ENCODE data around the gene SLC7A7. TPM values are rescaled to one million over a fixed set of nuclear protein-coding genes. Genes with fewer than 3 reads are reported as not detected.

The SLC7A7 gene
- total RNA-seq = 100 to 1,000 TPM in 1 of 4 donors, 10 to 100 TPM in 3; 11.7 to 136 (median 44.0) TPM

DNA sequence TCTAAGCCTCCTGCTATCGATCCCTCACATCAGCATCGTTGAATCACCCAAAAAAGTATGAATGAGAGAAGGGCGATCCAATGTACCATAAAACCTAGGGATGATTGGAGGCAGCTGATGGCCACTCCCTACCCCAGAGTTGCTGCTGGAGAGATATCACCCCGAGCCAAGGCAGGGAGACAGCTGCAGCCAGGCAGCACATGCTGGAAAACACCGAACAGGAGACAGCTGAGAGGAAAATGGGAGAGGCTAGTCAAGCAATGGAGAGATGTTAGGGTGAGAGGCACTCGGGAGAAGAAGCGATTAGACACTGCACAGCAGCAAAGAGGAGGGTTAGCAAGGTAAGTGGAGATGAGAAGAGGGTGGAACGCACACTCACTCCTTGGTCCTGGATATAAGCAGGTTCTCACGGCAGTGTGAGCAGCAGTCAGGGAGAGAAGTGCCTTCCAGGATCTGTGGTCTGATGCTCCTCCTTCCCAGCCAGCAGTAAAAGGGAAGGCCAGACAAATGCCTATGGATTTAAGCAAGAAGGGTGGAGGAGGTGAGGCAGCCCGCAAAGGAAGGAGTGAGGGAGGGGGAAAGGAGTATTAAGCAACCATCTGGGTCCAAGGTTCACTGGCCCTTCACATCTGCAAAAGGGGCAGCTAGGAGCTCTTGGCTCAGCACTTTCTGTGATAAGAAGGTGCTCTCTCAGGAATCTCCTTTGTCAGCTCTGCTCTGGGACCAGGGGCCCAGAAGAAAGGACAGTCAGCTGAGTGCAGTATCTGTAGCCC is at the start of gene SLC7A7:
TSS of gene SLC7A7 (minus strand) at position 495 of the 773 bp plus-strand sequence. CDS start 2,037 bp downstream, outside the sequence.
- TF ChIP-seq, protein P1, sequence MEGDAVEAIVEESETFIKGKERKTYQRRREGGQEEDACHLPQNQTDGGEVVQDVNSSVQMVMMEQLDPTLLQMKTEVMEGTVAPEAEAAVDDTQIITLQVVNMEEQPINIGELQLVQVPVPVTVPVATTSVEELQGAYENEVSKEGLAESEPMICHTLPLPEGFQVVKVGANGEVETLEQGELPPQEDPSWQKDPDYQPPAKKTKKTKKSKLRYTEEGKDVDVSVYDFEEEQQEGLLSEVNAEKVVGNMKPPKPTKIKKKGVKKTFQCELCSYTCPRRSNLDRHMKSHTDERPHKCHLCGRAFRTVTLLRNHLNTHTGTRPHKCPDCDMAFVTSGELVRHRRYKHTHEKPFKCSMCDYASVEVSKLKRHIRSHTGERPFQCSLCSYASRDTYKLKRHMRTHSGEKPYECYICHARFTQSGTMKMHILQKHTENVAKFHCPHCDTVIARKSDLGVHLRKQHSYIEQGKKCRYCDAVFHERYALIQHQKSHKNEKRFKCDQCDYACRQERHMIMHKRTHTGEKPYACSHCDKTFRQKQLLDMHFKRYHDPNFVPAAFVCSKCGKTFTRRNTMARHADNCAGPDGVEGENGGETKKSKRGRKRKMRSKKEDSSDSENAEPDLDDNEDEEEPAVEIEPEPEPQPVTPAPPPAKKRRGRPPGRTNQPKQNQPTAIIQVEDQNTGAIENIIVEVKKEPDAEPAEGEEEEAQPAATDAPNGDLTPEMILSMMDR (IDR thresholded peaks at IDR 0.05; ENCODE audit: low read depth) = no peak

DNA sequence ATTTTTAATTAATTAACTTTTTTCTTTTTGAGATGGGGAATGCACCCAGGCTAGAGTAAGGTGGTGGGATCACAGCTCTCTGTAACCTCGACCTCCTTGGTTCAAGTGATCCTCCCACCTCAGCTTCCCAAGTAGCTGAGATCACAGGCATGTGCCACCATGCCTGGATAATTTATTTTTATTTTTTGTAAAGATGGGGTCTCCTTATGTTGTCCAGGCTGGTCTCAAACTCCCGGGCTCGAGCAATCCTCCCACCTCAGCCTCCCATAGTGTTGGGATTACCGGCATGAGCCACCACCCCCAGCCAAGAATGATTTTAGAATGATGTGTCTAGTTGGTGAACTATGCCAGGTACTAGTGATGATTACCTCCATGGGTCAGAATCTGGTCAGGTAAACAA is 49.7 kb upstream of the SLC7A7 start:
- TF ChIP-seq, protein P1 (IDR thresholded peaks at IDR 0.05; ENCODE audit: low read depth) = no peak

DNA sequence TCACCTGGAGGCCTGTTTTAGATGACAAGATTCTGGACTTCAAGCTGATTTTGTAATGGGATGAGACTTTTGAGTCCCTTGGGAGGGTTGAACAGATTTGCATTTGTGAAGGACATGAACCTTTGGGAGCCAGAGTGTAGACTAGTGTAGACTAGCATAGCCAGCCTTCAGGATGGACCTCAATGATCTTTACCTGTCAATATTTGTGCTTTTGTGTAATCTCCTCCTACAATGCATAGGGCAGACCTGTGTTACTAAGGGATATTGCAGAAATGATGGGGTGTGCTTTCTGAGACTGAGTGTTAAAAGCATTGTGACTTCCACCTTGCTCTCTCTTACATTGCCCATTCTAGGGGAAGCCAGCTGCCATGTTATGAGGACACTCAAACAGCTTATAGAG is 46.4 kb upstream of the SLC7A7 start:
- TF ChIP-seq, protein P1 (IDR thresholded peaks at IDR 0.05; ENCODE audit: low read depth) = no peak

DNA sequence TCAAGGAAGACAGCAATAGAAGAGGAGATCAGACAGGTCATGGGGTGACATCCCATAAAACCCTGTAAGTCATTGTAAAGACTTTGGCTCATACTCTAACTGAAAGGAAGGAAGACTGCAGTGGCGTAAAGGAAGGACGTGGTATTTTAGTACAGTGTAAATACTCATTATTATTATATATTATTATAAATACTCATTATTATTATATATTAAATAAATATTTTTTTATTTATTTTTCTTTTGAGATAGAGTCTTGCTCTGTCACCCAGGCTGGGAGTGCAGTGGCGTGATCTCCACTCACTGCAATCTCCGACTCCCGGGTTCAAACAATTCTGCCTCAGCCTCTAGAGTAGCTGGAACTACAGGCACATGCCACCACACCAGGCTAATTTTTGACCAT is 41.2 kb upstream of the SLC7A7 start:
- TF ChIP-seq, protein P1 (IDR thresholded peaks at IDR 0.05; ENCODE audit: low read depth) = no peak

DNA sequence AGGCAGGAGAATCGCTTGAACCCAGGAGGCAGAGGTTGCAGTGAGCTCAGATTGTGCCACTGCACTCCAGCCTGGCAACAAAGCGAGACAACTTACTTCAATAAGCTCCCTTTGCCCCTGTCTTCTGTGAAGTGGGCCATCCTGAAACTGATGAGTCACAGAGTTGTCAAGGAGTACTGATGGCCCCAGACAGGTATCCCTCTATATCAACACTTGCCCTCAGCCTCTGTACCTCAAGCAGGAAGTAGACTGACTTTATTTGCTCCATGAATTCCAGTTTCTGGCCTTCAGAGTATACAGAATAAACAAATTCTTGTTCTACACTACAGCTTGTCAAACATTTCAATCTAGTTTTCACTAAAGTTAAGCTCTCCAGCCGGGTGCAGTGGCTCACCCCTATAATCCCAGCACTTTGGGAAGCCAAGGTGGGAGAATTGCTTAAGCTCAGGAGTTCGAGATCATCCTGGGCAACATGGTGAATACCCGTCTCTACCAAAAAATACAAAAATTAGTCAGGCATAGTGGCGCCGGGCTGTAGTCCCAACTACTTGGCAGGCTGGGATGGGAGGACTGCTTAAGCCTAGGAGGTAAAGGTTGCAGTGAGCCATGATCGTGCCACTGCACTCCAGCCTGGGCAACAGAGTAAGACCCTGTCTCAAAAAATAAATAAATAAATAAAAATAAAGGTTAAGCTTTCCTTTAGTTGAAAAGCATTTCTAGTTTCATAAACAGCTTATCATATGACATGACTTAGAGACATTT is 39.9 kb upstream of the SLC7A7 start:
- TF ChIP-seq, protein P1 (IDR thresholded peaks at IDR 0.05; ENCODE audit: low read depth) = no peak

DNA sequence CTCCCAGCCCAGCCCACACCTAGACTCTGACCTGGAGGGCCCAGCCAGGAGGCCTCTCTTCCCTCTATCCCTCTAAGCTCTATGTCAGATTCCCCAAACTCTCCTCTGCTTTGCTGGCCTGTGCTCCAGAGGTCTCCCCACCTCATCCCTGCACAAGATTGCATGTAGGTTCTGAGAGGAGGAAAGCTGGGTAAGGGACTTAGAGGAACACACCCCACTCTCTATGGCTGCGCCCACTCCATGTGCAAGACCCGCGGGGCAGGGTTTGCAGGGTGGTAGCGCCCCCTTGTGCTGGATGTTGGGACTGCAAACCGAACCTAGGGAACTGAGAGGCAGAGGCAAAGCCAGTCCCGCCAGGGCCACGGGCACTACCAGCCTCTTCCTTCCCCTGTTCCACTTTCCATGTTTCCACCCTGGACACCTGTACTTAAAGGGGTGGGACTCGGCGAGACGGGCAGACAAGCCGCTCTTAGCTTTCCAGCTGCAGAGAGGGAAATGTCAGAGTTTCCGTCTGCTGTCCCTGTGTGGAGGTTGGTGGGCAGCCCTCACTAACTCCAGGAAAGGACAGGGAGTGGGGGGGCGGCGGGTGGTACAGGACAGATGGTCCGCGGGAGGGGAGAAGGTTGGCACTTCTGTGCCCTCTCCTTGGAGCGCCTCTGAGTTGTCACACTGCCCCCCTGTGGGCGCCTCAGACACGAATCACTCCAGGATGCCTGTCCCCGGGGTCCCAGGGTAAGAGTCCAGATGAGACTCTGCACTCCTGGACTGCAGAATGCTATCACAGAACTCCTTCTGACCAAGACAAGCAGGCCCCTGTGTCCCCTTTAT is 37.9 kb upstream of the SLC7A7 start:
- TF ChIP-seq, protein P1 (IDR thresholded peaks at IDR 0.05; ENCODE audit: low read depth) = no peak

All from subcutaneous adipose tissue (tissue), 4 donors.